ENCODE measurements around the gene CACNA2D1.
A peak's percentile ranks its signal among the peaks of the same experiment; 100 is the strongest.

The CACNA2D1 gene

DNA sequence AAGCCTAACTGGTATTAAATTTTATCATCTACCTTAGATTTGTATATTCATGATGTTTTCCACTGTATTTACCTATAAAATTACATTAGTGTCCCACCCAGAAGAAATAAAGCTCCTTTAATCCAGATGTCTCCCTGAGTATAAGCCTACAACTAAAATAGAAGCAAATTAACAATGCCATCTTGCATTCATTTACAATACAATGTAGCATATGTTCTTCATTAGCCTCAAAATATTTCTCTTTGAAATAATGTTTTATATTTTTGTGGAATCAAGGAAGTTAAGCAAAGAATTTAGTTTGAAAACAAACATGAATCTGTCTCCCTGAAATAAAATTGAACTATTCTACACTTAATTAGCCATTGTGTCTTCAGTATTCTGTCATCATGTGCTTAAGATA, 112.3 kb downstream of the CACNA2D1 start:
- DNase-seq: no peak

DNA sequence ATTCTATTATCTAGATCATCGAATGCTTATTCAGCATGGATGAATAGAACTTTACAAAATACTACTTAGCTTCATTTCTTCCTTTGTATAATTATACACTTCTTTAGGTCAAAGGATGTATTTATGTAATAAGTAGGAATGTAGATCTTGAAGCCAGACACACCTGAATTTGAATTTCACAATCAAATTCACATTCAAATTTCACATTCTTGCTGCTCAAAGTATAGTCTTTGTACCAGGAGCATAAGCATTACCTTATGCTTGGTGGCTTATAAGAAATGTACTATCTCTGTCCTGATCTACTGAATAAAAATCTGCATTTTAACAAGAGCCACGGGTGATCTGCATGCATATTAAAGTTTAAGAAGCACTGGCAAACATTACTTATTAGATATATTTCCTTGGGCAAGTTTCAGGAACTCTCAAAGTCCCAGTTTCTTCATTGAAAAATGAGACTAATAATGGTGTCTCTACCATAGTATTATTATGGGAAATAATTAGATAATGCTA, 112.8 kb downstream of the CACNA2D1 start:
- DNase-seq: no peak

DNA sequence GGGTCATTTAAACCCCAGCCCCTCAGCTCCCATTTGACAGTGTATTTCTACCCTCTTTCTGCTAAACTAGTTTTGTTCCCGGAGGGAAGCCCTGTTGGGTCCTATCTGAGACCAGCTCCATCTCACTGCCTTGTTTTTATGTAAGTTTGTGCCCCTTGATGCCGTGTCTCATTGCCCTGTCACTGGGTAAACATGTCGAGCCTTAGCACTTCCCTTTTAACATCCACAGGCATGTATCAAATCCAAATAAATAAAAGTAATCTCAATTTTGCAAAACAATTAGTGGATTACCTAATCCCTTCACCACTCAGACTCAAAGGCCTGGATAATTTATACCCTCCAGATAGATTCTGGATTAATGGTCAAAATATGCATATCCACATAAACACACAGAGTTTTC, 115.7 kb downstream of the CACNA2D1 start:
- DNase-seq: no peak

DNA sequence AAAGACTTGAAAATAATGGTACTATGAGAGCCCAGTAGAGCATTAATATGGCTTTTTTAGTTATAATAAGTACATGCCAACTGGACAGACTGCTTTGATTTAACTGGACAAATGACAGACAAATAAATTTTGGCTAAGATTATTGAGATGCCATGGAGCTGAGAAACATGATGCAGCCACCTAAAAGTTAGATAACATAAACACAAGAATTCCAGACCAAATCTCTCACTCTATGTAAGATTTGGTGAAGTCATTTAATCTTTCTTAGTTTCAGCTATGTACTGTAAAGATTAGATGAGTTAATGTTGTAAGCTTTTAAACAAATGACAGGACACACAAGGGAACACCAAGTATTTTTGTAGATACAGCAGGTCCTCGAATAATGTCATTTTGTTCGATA, 118.2 kb downstream of the CACNA2D1 start:
- no peak for DNase-seq

GRCh38 chr7:82323806-82324205, 119.8 kb downstream of the CACNA2D1 start:
- DNase-seq: no peak

- DNase-seq: no peak
Measured at GRCh38 chr7:82319674-82320118, 123.9 kb downstream of the CACNA2D1 start.

- DNase-seq: no peak
Measured at GRCh38 chr7:82318786-82319185, 124.8 kb downstream of the CACNA2D1 start.

DNA sequence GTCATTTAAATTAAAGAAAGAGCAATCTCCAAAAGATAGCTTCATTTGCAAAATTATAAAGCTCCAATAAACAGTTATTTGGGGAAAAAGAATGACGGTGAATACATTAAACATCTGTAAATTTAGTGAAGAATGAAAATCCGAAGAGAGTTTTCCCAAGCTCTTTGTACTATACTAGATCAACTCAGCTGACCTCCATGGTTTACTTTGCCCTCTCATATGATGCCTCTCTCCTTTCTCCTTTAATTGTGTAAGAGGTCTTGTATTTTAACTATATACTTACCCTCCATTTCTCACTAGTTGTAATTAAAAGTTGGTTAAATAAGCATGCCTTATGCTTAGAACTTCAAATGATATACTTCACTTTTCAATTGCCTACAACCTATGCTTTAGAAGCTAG, 125.8 kb downstream of the CACNA2D1 start:
- DNase-seq: no peak

DNA sequence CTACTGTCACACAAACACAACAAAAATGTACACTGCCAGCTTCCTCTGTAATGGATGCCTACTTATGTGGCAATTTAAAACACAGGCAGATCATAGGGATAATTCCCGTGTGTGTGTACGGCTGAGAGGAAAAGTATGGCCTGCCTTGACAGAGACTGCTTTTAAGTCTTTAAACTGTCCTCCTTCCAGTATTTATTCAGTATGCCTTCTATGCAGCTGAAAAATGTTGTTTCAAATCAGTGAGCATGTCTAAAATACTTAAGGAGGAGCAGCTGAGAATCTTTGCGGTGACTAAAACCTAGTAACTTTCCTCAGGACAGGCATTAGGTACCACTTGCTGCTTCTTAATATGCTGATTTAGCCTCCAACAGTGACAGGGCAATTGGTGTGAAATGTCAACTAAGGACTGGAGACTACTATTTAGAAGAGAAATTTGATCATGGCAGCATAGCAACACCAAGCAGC, 126.3 kb downstream of the CACNA2D1 start:
- DNase-seq: no peak

GRCh38 chr7:82313269-82313668, 130.3 kb downstream of the CACNA2D1 start:
- no peak for DNase-seq

DNA sequence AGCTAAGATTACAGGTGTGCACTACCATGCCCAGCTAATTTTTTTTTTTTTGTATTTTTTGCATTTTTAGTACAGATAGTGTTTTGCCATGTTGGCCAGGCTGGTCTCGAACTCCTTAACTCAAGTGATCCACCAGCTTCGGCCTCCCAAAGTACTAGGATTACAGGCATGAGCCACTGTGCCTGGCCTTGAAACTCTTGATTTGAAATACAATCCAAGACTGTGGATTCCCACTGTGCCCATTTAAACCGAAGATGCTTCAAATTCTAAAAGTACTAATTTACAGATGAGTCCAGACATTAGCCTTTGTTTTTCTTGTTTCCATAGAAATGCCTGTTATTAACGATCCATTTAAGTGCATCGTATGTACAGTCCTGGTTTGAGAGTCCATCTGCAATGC, 130.9 kb downstream of the CACNA2D1 start:
- no peak for DNase-seq

DNA sequence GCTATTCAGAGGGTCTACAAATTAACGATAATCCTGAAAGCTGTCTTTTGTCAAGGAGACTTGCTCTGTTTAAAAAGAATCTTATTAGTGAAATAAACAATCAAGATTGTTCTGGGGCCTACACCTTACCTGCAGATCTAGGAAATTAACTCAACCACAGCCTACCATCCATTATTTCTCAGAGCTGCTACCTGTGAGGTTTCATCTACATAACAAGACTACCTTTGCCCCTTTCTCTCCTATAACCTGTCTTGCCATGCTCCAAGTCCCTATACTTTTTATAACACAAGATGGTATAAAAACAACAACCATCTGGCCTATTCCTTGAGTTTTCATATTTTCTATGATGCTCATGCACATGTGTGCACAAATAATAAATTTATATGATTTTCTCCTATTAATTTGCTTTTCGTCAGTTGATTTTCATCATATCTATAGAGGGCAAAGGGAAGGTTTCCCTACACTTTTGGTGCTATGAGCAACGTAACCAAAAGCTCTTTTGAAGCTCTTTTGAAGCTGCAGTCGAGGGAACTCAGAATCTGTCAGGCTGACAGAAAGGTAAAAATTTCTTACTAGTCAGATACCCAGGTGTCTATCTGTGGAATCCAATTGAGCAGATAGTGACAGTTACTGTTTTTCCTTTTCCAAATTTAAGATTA, 138.1 kb downstream of the CACNA2D1 start:
- no peak for DNase-seq

- DNase-seq: no peak
Measured at GRCh38 chr7:82294865-82295264, 148.7 kb downstream of the CACNA2D1 start.

- DNase-seq: no peak
Measured at GRCh38 chr7:82294382-82294784, 149.2 kb downstream of the CACNA2D1 start.

- no peak for DNase-seq
Measured at GRCh38 chr7:82293467-82293866, 150.1 kb downstream of the CACNA2D1 start.

DNA sequence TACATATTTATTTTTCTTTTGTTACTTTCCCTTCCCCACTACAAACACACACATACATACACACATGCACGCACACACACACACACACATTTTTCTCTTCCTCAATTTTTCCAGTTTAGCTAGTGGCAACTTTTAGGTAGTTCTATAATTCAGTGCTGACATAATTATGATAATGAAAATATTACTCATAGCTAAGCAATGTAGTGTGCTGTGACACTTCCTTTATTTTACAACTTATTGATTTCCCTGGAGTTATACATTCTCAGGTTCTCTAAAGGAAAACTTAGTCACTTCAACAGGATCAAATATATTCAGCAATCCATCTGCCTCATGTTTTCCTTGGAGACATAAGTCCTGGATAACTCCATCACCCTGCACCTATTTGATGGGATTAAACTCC, 151.6 kb downstream of the CACNA2D1 start:
- peak; percentile 8 for DNase-seq

DNA sequence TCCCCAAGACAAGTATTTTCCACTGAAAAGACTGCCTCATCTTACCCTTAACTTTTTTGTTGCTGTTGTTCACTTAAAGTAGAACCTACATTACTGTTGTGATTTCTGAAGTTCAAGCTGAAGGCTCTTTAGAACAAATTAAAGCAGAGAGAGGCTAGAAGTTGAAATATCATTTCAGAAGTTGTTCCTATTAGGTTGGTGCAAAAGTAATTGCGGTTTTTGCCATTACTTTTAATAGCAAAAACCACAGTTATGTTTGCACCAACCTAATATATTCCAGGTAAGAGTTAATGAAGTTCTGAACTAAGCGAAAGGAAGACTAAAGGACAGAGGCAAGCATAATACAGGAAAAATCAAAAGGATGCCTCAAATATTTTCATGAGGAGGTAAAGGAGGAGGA, 153.7 kb downstream of the CACNA2D1 start:
- DNase-seq: no peak

DNA sequence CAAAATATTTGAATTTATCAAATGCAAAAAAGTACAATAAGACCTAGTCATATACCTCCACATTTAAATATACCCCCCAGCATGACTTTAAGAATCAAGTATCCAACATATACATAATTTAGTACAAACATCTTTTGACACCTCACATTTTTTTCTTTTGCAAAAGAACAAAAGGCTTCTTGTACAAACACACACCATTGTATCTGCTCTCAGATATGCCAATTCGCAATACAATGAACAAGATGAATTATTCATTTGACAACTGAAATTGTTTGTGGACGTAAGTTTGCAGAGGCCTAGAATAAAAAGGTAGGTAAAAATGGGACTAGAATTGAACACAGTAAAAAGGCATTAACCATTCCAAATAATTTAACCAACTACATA, 154.4 kb downstream of the CACNA2D1 start:
- no peak for DNase-seq

GRCh38 chr7:82286798-82287140, 156.8 kb downstream of the CACNA2D1 start:
- DNase-seq: no peak

GRCh38 chr7:82286096-82286797, 157.3 kb downstream of the CACNA2D1 start:
- no peak for DNase-seq

GRCh38 chr7:82284936-82285519, 158.5 kb downstream of the CACNA2D1 start:
- DNase-seq: no peak

DNA sequence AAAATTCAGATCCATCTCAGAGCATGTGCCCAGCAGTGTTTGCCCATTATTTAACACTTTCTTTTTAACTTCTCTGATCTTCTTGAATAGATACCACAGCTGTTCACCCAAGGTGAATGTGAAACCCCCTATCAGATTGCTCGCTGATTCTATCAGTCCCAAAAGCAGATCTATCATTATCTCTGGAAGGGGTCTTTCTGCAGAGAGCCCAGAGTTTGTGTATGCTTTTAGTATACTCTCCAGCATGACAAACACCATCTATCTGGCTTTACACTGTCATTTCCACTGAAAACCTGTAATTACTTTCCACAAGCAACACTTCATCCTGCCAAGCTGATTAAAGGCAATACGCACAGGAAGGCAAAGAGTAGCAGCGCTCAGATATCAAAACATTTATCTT, 168.2 kb downstream of the CACNA2D1 start:
- DNase-seq: no peak

DNA sequence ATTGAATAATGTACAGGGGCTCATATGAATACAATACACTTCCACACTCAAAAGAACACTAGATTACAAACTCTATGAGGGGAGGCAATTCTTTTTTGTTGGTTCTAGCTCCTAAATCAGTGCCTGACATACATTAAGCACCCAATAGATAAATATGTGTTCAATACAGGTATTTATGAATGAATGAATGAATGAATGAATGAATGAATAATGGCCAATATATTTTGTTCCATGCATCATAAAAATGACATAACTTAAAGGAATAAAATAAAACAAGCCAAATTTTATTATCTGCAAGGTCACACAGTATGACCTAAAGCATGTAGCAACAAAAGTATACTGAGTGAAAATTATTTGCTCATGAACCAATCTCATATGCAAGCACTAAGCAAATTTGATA, 168.9 kb downstream of the CACNA2D1 start:
- DNase-seq: no peak

DNA sequence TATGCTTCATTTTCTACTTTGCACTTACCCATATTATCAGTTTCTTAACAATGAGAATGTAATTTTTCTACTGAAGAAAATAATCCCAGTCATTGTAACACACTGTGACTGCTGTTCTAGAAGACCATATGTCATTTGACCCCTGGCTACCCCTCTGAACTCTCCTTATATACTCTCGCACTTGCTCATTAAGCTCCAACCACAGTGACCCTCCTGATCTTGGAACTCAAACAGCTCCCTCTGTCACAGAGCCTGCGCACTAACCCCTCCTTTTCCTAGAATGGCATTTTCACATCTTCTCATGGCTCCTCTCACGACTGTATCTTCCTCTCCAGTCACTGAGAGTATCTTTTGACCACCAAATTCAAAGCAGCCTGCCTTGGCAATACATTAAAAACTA, 169.7 kb downstream of the CACNA2D1 start:
- DNase-seq: no peak
